ENCODE data around the gene DCTN1.

Gene DCTN1

DNA sequence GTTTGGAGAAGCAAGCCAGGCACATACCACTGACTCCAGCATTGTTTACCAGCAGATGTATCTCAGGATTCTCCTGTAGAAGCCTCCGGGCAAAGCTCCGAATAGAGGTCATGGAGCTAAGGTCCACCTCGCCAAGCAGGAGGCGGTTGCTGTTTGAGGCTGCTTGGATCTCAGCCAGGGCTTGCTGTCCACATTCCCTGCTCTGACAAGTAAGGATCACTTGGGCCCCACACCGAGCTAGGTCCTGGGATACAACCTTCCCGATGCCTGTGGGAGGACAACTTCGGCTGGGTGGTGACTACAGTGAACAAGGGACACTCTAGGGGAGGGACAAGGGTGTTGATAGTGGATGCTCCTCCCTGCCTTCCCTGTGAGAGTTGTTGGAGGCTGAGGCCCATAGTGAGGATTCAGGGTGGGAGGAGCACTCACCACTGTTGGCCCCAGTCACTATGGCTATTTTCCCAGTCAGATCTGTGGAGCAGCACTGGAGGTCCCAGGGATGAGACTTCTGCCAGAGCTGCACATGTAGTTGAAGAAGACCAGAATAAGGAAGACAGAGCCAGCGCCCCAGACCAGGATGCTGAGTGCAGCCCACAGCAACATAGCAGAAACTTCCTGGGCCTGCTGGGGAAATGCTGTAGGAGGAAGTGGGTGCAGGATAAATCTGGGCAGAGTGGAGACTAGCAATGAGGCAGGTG lies 33.0 kb upstream of the DCTN1 start:
- DNase-seq (ENCODE audit: low read depth): no peak

DNA sequence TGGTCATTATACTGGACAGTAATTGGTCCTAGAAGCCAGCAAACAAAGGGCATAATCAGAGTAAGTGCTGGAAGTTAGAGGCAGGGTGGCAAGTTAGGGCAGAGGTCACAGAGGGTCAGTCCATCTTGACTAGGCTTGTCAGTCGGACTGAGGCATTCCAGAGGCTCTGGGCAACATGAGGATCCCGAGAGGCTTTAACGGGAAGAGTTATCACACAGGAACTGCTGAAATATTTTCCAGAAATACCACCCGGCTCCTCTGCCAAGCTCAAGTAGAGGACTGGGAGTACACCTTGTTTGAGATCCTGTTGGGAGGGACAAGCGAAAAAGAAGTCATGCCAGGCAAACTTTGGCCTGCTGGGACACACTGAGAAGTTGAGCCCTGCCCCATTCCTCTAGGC lies 27.6 kb upstream of the DCTN1 start:
- no peak for DNase-seq (ENCODE audit: low read depth)

DNA sequence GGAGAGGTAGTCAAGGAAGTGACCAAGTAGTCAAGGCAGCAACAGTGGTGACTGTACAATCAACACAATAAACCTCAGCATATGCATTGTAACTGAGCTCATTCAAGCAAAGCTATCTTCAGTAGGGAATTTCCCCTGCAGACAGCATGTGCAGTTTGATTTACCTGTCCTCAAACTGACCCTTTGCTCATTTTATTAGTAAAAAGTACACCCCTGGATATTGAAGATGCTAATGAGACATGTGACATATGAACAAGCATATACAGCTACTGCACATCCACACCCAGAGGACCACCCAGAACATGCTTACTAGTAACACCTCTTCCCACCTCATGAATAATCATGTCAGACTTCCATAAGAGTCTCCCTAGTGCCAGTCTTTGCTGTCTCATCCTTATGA lies 25.9 kb upstream of the DCTN1 start:
- DNase-seq (ENCODE audit: low read depth): no peak

DNA sequence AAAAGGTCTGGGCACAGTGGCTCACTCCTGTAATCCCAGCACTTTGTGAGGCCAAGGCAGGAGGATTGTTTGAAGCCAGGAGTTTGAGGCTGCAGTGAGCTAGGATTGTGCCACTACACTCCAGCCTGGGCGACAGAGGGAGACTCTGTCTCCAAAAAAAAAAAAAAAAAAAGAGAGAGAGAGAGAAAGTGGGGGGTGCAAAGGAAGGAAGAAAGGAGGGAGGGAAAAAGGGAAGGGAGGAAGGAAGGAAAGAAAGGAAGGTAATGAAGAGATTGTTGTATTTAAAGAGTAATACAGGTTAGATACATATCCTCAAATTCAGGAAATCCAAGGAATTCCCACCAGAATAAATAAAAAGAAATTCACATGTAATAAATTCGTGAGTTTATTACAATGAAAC lies 21.8 kb upstream of the DCTN1 start:
- DNase-seq (ENCODE audit: low read depth): no peak

DNA sequence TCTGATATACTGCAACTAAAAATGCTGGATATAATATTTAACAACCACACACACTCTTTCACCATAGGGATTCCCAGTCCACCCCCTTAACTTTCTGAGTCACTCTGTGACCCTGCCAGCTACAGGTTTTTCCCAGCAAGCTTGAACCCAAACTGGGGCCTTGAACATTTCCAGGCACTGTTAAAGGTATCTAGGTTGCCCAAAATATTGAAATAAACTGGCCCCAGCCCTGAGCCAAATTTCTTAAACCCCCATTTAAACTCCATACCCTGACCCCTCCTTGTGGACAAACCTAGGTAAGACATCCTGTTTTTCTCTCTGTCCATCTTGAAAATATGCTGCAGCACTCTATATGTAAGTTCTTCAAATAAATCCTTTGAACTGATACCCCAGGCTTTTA lies 19.7 kb upstream of the DCTN1 start:
- DNase-seq (ENCODE audit: low read depth): peak; percentile 24

DNA sequence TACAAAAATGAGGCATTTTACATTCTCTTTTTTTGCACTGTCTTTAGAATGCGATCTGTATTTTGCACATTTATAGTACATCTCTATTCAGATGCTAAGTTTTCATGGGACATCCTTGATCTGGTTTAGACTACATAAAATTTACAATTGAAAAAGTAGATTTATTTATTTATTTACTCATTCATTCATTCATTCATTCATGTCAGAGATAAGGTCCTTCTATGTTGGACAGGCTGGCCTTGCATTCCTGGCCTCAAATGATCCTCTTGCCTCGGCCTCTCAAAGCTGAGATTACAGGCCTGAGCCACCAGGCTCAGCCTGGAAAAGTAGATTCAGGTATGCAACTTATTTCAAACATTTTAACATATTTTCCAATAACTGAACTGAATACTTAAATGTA lies 16.0 kb upstream of the DCTN1 start:
- no peak for DNase-seq (ENCODE audit: low read depth)

DNA sequence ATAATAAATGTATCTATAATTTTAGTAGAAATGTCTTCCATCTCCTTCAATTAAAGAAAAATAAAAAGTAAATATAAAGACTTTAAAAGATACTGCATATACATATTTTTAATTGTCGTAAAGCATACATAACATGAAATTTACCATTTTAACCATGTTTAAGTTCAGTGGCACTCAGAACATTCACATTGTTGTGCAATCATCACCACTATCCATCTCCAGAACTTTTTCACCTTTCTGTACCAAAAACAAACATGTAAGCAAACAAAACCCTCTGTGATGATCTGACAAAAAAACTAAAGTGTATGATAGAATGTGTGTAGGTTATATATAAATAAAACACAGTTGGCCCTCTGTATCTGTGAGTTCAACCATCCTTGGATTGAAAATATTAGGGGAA lies 13.4 kb upstream of the DCTN1 start:
- DNase-seq (ENCODE audit: low read depth): no peak

DNA sequence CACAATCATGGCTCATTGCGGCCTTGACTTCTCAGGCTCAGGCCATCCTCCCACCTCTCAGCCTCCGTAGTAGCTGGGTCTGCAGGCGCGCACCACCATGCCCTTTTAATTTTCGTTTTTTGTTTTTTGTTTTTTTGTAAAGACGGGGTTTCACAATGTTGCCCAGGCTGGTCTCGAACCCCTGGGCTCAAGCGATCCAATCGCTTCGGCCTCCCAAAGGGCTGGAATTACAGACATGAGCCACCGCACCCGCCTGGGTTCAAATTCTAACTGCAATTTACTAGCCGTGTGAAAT lies 12.3 kb upstream of the DCTN1 start:
- no peak for DNase-seq (ENCODE audit: low read depth)

DNA sequence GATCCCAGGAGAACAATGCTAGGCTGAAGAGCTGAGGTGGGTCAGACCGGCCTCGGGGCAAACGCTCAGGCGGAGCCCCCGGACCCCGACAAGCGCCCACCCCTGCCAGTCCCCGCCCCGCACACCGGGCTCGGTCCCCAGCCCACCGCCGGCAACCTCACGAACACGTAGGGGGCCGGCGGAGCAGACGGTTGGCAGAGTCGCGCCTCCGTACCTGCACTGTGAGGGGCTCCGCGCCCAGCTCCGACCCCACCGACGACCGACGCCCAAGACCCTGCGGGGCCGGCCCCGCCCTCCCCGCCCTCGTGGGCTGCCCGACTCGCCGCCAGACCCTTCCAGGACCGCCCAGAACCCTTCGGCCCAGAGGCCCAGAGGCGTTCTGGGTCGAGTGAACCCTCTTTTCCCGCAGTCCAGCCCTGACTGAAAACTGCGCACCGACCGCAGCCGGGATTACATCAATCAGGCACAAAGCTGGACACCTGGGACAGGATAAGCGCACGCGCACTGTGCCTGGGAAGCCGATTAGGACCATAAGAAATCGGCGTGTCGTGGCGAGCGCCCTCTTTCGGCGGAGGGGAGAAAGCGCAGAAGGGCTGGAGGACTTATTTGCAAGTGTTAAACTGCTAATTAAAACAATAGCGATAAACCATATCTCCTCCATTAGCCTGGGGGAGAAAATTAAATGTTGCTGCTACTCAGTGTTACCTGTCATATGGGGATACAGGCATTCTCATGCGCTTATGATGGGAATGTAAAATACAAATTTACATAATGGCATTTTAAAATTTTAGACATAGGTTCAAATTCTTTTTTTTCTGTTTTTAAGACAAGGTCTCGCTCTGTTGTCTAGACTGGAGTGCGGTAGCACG lies 11.7 kb upstream of the DCTN1 start:
- peak; percentile 85 for DNase-seq (ENCODE audit: low read depth)

DNA sequence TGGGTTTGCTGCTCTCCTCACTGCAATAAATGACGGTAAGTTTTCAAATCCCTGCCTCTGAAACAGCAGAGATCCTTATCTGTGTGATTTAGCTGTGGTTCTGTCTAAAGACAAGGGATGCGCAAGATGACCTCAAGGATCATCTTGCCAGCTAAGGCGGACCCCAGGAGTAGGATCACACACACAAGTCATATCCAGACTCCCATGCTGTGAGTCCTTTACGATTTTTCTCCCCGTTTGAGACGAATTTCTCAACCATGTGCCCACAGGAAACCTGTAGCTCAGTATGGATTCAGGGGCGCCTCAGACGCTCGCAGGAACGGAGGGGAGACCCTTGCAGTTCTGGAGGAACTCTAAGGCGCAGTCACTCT lies 11.1 kb upstream of the DCTN1 start:
- peak; percentile 12 for DNase-seq (ENCODE audit: low read depth)

DNA sequence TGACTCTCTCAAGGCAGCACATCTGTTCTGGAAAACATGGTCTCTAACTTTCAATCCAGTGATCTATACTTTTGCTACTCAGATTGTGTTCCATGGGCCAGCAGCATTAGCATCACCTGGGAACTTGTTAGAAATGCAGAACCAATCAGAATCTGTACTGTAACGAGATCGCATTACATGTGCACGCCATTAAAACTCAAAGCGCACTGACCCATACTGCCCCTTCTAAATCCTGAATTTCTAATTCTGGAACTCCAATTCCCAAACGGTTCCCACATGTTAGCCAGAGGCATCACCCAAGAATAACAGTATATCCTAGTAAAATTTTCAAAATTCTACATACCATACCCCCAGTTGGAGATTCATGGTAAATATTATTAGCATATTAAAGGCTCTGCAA lies 10.5 kb upstream of the DCTN1 start:
- no peak for DNase-seq (ENCODE audit: low read depth)

DNA sequence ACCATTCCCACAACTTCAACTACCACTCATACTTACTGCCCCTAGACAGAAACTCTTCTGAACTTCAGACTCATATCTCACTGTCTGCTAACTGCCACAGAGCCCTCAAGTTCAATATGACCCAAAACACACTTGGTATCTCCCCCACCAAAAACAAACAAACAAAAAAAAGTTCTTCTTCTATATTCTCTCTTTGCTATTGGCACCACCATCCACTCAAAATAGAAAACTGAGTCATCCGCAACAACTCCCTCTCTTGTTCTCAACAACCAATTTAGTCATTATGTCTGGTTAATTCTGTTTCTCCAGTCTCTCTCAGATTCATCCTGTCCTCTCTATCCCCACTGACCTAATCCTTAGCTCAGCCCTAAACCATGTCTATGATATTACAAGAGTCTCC lies 7.2 kb upstream of the DCTN1 start:
- DNase-seq (ENCODE audit: low read depth): no peak

DNA sequence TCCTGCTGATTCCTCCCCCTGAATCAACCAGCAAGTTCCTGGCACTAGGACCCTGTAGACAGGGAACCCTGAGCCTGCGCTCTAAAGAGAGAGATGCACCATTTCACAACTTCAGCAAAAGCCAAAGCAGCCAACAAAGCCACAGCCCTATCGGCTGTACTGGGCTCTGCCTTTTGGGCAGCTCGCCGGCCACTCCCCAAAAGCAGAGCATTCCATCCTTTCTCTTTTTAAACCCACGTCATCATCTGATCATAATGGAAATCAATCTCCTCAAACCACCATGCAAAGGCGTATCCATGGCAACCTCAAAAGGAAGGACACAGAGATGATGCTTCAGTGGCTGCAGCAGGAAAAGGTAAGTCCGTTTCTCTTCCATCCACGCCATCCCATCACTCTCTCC lies 5.3 kb upstream of the DCTN1 start:
- DNase-seq (ENCODE audit: low read depth): peak; percentile 36

DNA sequence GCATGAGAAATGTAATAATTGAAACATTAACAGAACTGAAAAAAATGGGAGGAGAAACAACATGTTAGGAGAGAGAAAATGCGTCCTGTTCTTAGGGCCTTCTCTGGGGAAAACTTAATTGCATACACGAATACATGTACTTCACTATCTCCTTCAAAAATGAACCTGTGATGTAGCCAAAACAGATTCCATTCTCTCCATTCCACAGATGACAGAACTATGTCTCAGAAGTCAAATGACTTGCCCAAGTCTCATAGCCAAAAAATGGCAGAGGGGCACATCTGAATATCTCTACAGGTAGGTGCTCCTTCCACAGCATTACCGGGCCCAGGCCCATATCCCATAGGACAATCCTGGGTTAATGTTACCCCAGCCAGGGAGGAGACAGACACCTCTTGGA lies 3.9 kb upstream of the DCTN1 start:
- DNase-seq (ENCODE audit: low read depth): no peak

DNA sequence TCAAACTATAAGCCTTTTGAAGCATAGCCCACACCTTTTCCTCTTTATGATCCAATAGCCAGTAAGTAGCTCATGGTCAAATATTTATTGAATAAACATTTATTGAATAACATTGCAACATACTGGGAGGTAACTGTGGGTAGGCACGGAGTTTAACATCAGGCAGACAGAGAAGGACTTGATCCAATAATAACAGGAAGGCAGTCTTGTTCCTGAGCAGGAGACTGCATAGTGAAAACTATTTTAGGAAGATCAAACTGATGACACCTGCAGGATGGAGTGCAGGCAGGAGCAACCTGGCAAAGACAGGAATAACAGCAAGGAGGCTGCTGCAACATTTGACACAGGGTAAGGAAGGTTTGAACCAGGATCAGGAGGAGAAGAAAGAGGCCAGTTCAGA lies 3.1 kb upstream of the DCTN1 start:
- no peak for DNase-seq (ENCODE audit: low read depth)

DNA sequence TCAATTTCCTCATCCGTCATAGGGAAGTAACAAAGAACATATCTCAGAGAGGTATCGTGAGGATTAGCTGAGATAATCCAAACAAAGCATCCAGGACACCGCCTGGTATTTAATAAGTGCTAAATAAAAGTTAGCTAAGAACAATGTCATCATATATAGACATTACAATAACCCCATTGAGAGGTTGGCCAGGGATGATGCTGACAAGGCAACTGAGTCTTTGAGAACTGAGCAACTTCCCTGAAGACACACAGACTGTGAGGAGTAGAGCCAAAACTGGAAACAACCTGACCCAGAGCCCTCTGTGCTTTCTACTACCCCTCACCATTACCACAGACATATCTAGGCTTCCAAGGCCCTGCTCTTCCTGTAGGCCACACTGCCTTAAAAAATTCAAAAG lies 1.6 kb upstream of the DCTN1 start:
- no peak for DNase-seq (ENCODE audit: low read depth)

DNA sequence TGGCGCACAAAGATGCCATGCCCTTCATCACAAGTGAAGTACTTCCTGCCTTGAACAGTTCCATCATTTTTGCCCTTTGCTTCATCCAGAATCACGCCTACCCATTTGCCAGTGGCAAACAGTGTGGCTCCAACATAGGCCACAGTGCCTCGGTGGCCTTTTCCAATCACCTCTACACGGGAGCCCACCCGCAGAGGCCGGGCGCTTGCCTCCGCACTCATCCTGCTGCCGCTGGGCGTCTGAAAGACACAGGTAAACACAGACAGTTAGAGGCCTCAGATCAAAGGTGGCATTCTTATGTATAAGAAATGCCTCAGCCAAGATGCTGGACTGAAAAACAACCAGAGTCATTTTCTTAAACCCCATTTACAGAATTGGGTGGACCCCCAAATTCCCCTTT lies 2.1 kb downstream of the DCTN1 start:
- no peak for DNase-seq (ENCODE audit: low read depth)

DNA sequence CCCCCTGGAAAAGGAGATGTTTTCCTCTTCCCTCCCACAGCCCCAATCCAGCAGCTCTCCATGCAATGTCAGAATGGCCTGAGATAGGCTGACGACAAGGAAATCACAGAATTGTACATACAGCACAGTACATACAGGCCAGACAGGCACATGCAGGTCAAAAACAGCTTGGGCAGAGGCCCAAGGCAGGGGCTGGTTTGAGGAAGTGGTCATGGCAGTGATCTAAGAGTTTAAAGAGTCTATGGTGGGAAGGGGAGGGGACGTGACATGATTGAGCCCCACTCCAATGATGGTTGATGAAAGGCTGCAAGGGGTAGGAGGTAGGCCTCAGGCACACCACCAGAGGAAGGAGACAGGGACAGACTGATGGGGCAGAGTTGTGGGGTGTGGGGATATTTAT lies 4.3 kb downstream of the DCTN1 start:
- peak; percentile 9 for DNase-seq (ENCODE audit: low read depth)

DNA sequence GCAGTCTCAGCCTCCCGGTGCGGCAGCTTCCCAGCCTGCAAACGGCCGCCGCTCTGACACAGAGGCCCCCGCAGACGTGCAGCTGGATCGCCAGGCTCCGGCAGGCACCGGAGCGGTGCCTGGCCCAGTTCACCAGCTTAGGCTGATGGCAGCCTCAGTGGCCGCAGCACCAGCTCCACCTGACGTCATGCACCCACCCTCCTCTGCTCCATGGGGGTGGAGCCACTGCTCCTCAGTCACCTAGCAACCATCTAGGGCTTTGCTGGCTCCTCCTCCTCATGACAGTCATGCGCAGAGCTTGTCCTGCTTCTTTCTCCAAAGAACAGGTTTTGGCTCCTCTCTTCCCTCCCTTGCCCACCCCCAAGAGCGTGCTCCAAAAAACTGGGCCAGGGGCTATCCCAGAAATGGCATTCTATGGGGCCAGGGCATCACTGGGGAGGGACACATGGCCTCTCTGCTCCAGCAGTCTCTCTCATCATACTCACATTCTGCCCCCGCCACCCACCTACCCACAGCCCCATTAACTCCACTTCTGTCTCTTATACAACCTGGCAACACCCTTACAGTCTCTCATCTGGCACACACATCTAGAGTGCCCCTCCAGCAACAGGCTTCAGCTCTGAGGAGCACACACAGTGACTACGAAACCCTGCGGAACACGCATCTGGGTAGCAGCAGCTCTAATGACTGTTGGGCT lies 5.5 kb downstream of the DCTN1 start:
- DNase-seq (ENCODE audit: low read depth): no peak

DNA sequence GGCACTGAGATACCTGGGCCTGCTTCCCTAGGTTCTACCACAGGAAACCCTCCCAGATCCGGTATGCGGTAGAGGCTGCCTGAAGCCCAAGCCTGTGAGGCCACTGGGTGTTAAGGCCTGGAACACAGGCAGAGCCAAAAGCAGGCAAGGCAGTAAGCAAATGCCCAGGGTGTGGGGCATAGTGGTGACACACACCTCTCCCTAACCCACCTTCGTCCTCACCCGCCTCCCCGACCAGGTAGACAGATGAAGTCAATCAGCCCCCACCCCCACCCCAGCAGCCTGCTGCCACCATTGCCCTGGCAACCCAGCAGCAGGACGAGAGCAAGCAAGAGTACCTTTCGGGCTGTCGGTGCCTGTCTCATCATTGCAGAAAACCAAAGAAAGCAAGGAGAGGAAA lies 6.1 kb downstream of the DCTN1 start:
- no peak for DNase-seq (ENCODE audit: low read depth)

DNA sequence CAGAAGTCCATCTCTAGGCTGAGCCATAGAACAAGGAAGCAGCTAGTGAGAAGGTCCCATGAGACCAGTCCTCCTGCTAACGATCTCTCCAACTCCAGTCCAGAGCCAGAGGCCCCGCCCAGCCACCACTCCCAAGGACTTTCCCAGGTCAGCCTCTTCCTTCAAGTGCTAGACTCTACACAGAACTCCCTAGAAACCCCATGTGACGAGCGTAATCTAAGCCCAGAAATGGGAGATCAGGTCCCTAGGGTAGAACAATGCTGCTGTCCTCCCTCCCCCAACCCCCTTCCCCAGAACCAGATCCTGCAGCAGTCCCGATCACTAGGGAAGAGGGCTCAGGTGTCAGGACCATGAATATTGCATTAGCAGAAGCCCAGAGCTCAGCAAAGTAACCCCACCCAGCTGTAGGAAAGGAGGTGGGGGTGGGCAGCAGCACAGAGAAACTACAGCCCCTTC lies 6.9 kb downstream of the DCTN1 start:
- no peak for DNase-seq (ENCODE audit: low read depth)

DNA sequence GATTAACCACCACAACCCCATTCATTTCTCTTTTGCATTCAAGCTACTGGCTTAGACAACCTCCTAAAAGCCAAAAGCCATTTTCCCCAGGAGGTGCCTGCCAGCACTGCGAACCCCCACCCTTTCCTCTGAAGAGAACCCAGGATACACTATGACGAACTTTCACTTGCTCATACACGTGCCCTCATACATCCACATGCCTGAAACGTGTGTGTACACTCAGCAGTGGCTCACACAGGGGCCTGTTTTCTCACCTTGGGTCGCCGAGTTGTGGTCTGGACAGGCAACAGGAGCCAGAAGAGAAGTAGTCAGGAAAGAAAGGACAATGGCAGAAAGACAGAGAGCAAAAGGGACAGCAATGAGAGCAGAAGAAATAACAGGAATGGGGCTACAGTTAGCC lies 7.4 kb downstream of the DCTN1 start:
- no peak for DNase-seq (ENCODE audit: low read depth)

DNA sequence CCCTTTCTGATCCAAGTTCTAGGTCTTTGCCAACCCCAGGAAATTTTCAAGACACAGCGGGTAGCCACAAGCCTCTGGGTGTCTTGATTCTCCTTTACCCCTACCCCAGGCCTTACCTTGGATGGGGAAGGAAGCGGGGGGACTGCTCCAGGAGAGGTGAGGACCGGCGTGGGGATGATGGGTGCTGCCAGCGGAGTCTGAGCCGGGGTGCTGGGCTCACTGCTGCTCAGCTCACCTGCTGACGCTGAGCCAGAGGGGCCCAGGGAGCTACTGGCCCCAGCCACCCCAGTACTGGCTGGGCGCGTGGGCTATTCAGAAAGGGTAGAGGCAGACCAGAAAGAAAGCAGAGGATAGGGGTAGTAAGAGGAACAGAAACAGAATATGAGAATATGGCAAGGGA lies 8.7 kb downstream of the DCTN1 start:
- no peak for DNase-seq (ENCODE audit: low read depth)
